Uterus (tissue), 2 donors: Measurements from ENCODE around the gene LRRC53.

Experiments
- POLR2A ChIP-seq, 2 donors: fragments of 450-650 bp; IDR thresholded peaks; one replicate each; pipeline ENCODE4 v1.6.1; 2016; ENCODE audit warnings: antibody characterized with exemption in 2 of 2, mild to moderate bottlenecking in 1 of 2, moderate library complexity in 1 of 2
- TF ChIP-seq, protein P1 (sequence below), 4 experiments: fragments of 200-600 bp in 2 of 4; fragments of 450-650 bp in 2 of 4; sonication (generic) in 2 of 4; IDR thresholded peaks; one replicate each; pipeline ENCODE4 v1.5.1; 2016 to 2019; ENCODE audit warnings: antibody characterized with exemption in 4 of 4, mild to moderate bottlenecking in 2 of 4, moderate library complexity in 1 of 4

DNA sequence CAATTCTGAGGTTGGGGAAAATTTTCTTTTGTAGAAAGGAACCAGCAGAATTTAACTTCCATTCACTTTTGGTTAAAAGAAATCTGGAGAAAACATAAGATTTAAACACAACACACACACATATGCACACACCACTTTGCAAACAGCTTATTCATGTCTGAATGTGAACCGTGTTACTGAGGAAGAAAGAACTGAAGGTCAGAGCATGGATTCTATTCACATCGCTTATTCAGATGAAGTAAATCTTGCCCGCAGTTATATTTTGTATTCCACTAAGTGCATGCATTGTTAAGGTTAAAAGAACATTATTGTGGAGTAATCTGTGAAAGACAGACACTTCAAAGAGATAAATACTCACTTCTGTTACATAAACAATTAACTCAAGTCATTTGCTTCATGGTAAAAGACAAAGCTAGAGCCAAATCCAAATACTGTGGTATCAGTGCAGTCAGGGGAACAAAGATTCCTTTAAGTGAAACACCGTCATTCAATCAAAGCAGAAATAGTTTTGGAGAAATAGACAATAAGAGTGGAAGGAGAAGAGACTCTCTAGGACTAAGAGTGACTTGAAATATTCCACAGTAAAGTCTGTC, 82.0 kb downstream of the LRRC53 start:
- TF ChIP-seq, protein P1, sequence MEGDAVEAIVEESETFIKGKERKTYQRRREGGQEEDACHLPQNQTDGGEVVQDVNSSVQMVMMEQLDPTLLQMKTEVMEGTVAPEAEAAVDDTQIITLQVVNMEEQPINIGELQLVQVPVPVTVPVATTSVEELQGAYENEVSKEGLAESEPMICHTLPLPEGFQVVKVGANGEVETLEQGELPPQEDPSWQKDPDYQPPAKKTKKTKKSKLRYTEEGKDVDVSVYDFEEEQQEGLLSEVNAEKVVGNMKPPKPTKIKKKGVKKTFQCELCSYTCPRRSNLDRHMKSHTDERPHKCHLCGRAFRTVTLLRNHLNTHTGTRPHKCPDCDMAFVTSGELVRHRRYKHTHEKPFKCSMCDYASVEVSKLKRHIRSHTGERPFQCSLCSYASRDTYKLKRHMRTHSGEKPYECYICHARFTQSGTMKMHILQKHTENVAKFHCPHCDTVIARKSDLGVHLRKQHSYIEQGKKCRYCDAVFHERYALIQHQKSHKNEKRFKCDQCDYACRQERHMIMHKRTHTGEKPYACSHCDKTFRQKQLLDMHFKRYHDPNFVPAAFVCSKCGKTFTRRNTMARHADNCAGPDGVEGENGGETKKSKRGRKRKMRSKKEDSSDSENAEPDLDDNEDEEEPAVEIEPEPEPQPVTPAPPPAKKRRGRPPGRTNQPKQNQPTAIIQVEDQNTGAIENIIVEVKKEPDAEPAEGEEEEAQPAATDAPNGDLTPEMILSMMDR (IDR thresholded peaks at IDR 0.05), result no peak
- TF ChIP-seq POLR2A (IDR thresholded peaks at IDR 0.05), result no peak
